Ishikawa (cell line): ENCODE results near the gene ADPRH.

Source experiments
- CEBPB ChIP-seq: IDR thresholded peaks from 2 replicates; pipeline ENCODE4 v1.6.1; 2012
- EP300 ChIP-seq: IDR thresholded peaks from 2 replicates; pipeline ENCODE4 v1.6.1; 2012; ENCODE audit warnings: borderline replicate concordance
- FOXM1 ChIP-seq: IDR thresholded peaks from 2 replicates; pipeline ENCODE4 v1.6.1; 2012; ENCODE audit warnings: low read depth, borderline replicate concordance
- MAX ChIP-seq: IDR thresholded peaks from 2 replicates; pipeline ENCODE4 v1.6.1; 2012
- RAD21 ChIP-seq: IDR thresholded peaks from 2 replicates; pipeline ENCODE4 v1.6.1; 2012; ENCODE audit warnings: low read depth
- TCF12 ChIP-seq: IDR thresholded peaks from 2 replicates; pipeline ENCODE4 v1.6.1; 2012; ENCODE audit warnings: low read depth
- TEAD4 ChIP-seq: IDR thresholded peaks from 2 replicates; pipeline ENCODE4 v1.6.1; 2012
- YY1 ChIP-seq: IDR thresholded peaks from 2 replicates; pipeline ENCODE4 v1.6.1; 2012; ENCODE audit warnings: low read depth
- TF ChIP-seq, protein P1 (sequence below): IDR thresholded peaks from 2 replicates; pipeline ENCODE4 v1.6.1; 2012; ENCODE audit warnings: low read depth, mild to moderate bottlenecking

DNA sequence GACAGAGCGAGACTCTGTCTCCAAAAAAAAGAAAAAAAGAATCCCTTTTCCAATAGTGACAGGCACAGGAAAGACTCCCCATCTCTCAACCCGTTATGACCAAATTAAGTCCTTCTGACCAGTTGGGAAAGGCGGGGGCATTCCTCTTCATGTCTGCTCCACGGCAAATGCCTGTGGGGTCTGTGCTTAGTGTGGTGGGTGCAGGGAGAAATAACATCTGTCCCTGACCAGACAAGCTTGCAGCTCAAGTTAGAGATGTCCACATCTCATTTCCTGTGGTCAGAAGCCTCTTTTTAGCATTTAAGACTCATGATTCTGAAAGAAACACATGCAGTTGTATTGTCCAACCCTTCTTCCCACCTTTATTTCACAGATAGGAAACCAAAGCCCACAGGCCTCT is 34.6 kb downstream of the ADPRH start:
- TF ChIP-seq FOXM1 (no peak), CEBPB (no peak), EP300 (no peak), TEAD4 (no peak), MAX (no peak), RAD21 (no peak), TCF12 (no peak), YY1 (no peak)
- TF ChIP-seq, protein P1, sequence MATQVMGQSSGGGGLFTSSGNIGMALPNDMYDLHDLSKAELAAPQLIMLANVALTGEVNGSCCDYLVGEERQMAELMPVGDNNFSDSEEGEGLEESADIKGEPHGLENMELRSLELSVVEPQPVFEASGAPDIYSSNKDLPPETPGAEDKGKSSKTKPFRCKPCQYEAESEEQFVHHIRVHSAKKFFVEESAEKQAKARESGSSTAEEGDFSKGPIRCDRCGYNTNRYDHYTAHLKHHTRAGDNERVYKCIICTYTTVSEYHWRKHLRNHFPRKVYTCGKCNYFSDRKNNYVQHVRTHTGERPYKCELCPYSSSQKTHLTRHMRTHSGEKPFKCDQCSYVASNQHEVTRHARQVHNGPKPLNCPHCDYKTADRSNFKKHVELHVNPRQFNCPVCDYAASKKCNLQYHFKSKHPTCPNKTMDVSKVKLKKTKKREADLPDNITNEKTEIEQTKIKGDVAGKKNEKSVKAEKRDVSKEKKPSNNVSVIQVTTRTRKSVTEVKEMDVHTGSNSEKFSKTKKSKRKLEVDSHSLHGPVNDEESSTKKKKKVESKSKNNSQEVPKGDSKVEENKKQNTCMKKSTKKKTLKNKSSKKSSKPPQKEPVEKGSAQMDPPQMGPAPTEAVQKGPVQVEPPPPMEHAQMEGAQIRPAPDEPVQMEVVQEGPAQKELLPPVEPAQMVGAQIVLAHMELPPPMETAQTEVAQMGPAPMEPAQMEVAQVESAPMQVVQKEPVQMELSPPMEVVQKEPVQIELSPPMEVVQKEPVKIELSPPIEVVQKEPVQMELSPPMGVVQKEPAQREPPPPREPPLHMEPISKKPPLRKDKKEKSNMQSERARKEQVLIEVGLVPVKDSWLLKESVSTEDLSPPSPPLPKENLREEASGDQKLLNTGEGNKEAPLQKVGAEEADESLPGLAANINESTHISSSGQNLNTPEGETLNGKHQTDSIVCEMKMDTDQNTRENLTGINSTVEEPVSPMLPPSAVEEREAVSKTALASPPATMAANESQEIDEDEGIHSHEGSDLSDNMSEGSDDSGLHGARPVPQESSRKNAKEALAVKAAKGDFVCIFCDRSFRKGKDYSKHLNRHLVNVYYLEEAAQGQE: no peak
